OCI-LY3 (cell line): ENCODE measurements around the gene SEC14L1.

ENCODE experiments used
- CTCF ChIP-seq: fragments of 200-600, 300-600 bp; sonication (generic); IDR thresholded peaks from 2 replicates; pipeline ENCODE4 v1.5.1; 2014; ENCODE audit warnings: antibody characterized with exemption, low read length, low read depth
- EZH2phosphoT487 ChIP-seq: fragments of 200-600 bp; shearing (Covaris generic); IDR thresholded peaks from 2 replicates; pipeline ENCODE4 v1.6.1; 2018; ENCODE audit warnings: antibody characterized with exemption, mixed run types, low read depth

GRCh38 chr17:77248216-77249114 is 107.7 kb downstream of the SEC14L1 start:
- TF ChIP-seq CTCF (no peak), EZH2phosphoT487 (no peak)
